ENCODE data around the gene COL4A6.

The COL4A6 gene

DNA sequence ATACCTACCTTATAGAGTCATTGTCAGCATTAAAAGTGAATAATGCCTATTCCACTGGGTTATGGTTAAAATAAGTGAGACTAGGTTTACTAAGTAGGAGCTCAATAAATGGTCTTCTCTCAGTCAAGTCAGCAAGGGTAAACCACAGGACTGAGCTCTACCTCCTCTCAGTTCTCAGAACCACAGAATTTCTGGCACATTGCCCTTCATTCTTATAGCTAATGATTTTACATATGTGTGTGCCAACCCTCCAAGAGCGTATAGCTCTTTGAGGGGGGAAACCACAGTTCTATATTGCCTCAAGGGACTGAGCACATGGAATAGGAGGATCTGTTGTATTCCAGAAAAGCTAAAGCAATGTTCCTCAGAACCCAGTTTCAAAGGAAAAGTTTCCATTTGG is 221.8 kb downstream of the COL4A6 start:
- DNase-seq, result no peak

DNA sequence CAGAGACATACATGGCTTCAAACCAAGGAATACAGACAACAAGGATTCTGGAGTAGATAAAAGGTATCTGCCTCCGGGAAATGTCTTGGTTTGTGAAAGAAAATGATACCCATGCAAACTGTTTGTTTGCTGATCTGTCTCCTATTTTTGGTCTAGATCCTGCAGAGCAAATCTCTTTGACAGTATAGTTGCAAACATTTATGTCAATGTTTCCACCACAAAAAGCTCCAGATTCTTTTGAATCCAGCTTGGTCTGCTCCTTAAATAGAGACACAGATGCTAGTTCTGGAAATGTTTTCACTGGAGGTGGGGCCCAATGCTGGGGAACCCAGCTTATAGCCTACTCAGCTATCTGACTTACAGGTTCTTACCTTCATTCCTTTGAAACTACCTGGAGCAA is 226.9 kb downstream of the COL4A6 start:
- no peak for DNase-seq

DNA sequence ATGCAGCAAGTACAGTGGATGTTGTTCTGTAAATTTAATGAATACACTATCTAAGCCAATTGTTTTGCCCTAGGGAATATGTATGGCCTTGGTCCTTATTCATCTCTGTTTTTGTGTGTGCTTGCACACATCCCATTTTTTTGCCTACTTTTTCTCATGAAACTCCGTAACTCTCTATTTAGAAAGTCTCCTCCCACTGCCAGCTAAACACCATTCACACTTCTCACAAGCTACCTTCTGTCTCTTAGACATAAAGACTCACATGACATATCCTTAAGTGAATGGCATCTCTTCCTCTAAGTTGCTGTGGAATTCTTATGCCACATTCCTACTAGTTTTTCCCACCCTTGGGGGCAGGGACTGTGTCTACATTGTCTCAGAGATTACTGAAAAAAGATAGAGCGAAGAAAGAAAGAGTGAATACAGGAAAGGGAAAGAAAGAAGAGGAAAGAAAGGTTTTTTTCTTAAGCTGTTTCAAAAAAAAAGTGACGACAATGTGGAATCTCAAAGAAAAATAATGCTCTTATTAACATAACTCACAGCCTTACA is 229.1 kb downstream of the COL4A6 start:
- DNase-seq, result no peak

DNA sequence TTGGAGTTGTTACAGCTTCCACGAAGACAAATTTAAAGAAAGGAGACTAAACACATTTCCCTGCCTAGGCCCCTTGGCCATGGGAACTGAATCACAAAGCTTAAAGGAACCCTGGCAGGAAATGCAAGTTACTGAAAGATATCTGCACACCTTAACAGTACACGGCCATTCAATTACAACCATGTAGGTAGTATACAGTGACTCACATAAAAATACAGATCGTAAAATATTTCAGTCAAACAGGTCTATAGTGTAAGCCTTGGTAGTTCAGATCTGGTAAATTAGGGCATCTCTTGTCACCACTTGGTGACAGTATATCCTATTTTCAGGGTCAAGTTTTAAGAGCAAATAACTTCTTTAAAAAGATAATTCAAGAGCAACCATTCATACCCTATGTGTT is 234.7 kb downstream of the COL4A6 start:
- no peak for DNase-seq

GRCh38 chrX:108199691-108200090 is 238.5 kb downstream of the COL4A6 start:
- no peak for DNase-seq

DNA sequence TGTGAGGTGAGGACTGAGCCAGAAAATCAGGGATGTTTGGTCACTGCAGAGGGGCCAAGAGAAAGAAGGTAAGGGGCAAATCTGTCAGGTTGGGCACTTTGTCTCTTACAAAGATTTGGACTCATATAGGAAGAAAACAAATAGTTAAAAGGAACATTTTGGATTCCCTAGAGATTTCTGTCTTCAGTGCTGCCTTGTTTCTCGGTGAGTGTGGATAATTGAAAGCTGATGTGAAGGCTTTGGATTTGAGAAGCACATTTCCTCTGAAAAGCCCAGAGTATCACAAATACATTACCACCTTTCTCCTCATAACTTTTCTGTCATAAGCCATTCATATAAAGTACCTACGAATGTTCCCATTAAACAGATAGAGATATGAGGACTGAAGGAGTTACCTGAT is 239.2 kb downstream of the COL4A6 start:
- DNase-seq, result no peak

DNA sequence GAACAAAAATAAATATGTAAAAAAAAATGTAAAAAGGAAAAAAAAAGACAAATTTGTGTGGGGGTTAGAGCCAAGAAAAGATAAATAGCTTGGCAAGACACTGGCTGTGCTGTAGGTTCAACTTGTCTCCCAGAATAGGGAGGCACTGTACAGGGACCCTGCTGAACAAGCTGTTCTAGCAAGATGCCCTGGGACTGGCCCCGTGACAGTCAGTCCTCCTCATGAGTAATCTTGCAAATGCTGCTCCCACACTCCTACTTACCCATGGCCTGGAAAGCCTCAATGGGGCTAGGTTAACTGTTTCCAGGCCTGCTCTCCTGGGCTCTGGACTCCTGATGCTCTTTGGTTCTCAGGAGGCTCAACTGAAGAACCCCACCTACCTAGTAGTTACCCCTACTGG is 239.8 kb downstream of the COL4A6 start:
- DNase-seq, result no peak

GRCh38 chrX:108186811-108187210 is 251.4 kb downstream of the COL4A6 start:
- no peak for DNase-seq

GRCh38 chrX:108178143-108178498 is 260.1 kb downstream of the COL4A6 start:
- no peak for DNase-seq

DNA sequence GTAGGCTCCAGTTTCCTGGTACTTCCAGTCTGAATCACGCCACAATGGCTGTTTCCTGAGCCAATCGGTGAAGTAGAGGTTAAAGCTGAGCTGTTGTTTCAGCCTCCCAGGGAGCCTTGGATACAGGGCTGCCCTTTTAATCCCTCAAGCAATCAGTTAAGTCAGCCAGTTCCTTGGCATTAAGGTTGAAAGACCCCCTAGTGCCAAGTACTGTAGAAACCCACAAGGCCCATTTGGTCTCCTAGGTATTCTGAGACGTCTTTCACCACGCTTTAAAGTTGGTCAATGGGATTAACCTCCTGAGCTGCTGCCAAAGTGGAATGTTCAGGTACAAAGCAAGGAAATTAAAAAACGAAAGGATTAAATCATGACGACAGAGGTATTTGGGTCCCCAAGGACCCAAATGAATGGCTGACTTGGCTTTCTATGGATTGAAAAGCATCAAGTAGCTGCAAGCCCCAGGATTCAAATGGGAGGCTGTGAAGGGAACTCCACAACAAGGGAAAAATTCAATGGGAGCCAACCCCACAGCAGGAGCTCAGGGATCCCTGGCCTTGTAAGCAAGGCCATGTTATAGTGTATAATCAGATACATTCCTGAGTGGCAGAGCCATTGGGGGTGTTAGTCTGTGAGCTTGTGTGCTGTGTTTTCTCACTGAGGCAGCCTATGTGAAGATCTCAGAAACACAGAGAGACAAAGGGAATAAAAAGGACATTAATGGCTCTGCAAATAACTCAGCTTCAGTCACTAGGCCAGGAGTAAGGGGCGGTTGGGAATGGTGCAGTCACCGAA is 260.7 kb downstream of the COL4A6 start:
- DNase-seq, result no peak

DNA sequence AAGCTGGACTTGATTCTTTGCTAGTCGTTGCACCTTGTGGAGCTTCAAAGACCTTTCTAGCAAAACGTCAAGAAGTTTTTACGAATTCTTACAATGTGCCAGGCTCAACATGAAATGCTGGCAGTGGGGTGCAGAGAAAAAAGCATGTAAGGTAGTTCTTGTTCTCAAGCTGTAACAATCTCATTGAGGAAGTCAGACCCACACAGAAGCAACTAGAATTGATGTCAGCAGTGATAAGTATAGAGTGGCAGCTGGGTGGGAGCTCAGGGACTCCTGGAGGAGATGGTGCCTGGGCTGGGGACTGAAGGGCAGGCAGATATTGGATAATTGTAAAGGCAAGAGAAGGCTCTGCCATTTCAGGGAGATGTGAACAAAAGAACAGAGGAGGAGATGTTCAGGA is 264.3 kb downstream of the COL4A6 start:
- DNase-seq, result no peak

- DNase-seq, result no peak
Observed at GRCh38 chrX:108171671-108172070, 266.6 kb downstream of the COL4A6 start.

GRCh38 chrX:108169768-108170167 is 268.5 kb downstream of the COL4A6 start:
- no peak for DNase-seq

- no peak for DNase-seq
Observed at GRCh38 chrX:108168961-108169740, 269.1 kb downstream of the COL4A6 start.

DNA sequence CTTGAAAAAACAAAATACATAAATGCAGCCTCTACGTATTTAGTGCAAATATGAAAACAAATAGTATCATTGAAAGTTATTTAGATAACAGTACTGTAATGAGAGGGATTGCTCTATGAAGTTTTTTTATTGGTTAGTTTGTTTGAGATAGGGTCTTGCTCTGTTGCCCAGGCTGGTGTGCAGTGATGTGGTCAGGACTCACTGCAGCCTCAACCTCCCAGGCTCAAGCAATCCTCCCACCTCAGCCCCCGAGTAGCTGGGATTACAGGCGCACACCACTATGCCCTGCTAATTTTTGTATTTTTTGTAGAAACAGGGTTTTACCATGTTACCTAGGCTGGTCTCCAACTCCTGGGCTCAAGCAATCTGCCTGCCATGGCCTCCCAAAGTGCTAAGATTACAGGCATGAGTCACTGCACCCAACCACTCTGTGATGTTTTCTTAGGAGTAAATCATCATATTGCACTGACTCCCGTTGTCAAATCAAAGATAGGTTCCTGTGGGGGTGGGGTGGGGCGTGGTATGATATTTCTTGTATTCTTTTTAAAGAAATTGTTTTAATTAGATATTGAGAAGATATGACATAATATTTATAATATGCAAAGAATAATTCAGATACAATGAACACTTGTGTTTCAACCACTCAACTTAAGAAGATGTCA is 270.9 kb downstream of the COL4A6 start:
- no peak for DNase-seq

GRCh38 chrX:108165383-108166111 is 272.7 kb downstream of the COL4A6 start:
- DNase-seq, result no peak

GRCh38 chrX:108163333-108164082 is 274.7 kb downstream of the COL4A6 start:
- DNase-seq, result no peak

- no peak for DNase-seq
Observed at GRCh38 chrX:108162265-108162664, 276.0 kb downstream of the COL4A6 start.

DNA sequence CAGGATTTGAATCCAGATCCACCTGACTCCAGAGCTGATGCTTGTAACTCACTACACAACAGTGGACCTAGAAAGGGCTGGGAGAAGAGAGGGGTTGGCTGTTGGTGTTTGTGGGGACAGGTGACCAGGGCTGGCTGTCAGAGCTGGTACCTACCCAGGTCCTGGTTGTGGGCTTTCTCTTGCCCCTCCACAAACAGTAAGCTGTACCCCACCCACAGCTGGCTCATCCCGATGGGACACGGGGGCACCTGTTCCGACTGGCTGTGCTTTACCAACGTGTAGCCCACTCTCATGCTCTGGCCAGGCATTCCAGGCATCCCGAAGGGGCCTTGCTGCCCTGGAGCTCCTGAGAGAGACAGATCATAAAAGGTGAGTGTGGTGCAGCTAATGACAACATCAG is 277.9 kb downstream of the COL4A6 start:
- no peak for DNase-seq

DNA sequence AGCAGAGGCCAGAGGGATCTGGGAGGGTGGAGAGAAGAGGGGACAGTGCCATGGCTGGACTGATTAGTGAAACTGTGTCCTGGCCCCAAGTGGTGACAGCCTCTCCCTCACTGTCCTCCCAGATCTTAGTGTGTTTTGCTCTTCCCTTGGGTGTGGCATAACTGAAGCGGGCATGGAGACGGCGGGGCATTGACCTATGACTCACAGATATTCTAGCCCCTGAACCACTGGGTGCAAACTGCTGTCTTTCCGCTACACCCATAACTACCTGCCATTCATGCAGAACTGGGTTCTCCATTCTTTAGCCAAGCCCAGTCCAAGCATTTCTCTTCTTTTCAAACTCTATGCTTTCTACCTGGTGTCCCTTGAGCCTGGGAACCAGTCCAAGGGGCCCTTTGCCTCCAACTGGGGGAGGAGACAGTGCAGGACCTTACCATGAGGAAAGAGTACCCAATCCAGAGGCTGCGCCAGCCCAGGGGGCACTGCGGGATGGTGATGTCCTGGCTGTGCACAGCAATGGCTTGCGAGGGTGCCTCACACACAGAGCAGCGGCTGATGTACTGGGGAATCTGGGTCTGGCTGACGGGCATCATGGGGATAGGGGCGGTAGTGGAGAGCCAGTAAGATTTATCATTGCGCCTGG is 279.1 kb downstream of the COL4A6 start:
- no peak for DNase-seq

DNA sequence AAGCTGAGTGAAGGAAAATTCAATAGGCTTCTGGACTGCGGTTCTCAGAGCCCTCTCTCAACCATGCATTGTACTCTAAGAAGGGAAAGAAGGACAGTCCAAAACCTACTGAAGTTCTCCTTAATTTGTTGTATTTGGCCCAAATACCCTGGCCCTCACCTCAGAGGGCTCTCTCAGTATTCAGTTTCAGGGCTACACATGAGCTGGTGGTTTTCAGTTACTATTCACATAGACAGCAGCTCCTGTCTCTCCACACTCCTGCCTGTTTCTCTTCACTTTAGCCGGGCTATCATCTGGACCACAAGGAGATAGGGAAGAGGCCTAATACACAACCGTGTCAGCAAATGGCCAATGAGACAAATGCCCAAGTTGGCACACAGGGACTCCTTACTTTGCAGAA is 280.6 kb downstream of the COL4A6 start:
- no peak for DNase-seq

Measured in T-helper 9 cell (primary cell).